Pancreas (tissue), 10 donors: ENCODE measurements around the gene CLUH. TPM values are rescaled to one million over a fixed set of nuclear protein-coding genes. Genes with fewer than 3 reads are reported as not detected.
A peak's percentile ranks its signal among the peaks of the same experiment; 100 is the strongest.

Source experiments
- ATAC-seq, 4 donors: fragments of 200-7000 bp; cut with Tn5 transposase; one replicate each; pipeline versions ENCODE4 v1.8.0 to v1.9.1; 2020; ENCODE audit warnings: mild to moderate bottlenecking in 4 of 4, moderate library complexity in 4 of 4
- DNase-seq, 6 donors: peaks; one replicate each; pipeline ENCODE4 v3.0.0-alpha.2; 2020
- FAIRE-seq: peaks from 2 replicates; lab custom pipeline; 2012; peaks lifted over from hg19 to GRCh38; lab: Jason Lieb, UNC
- H3K27ac ChIP-seq, 4 donors: fragments of 200-600 bp; sonication (generic); 1 replicate in 3 of 4; 2 replicates in 1 of 4; pipeline versions ENCODE4 v1.5.0 to v1.8.0; 2020
- H3K27me3 ChIP-seq, 4 donors: fragments of 200-600 bp; one replicate each; pipeline ENCODE4 v1.8.0; 2021
- H3K36me3 ChIP-seq, 3 donors: fragments of 200-600 bp; sonication (generic) in 1 of 3; one replicate each; pipeline versions ENCODE4 v1.5.0 to v1.8.0; 2020 to 2021
- H3K4me1 ChIP-seq, 3 donors: fragments of 200-600 bp; one replicate each; pipeline ENCODE4 v1.8.0; 2021
- H3K4me3 ChIP-seq, 4 donors: fragments of 200-600 bp; sonication (generic) in 2 of 4; one replicate each; pipeline versions ENCODE4 v1.5.0 to v1.8.0; 2020 to 2021
- H3K9me3 ChIP-seq, 4 donors: fragments of 200-600 bp; one replicate each; pipeline ENCODE4 v1.8.0; 2021
- CTCF ChIP-seq, 4 donors: fragments of 200-600 bp; sonication (generic) in 3 of 4; IDR thresholded peaks; one replicate each; pipeline versions ENCODE4 v1.5.0 to v1.8.0; 2021; ENCODE audit warnings: antibody characterized with exemption in 4 of 4
- WGBS, 2 donors: extraction: QIAGEN DNeasy Blood & Tissue Kit; methylation state at CpG; one replicate each; pipeline ENCODE4 v1.1.7; 2013; 5-methylcytosine and 5-hydroxymethylcytosine counted together
- intact Hi-C, 3 donors: fragments of 100-400 bp; cut with DNase I; formaldehyde crosslinking; loops; one replicate each; pipeline versions ENCODE4 v1.11.1 to v1.14.2; 2022
- polyA plus RNA-seq, 2 donors: library from polyadenylated mRNA; stranded (reverse); fragments of 200-250 nt; gene quantifications; one replicate each; pipeline ENCODE4 v1.2.3, GENCODE V29; 2013
- total RNA-seq, 6 donors: library from RNA; stranded (reverse); fragmentation: NEBNext Ultra II Directional in 4 of 6; extraction: Animal tissue kit (Norgen Biotek cat#: 25700) in 4 of 6; gene quantifications; one replicate each; pipeline versions ENCODE4 v1.2.1 to v1.2.4, GENCODE V29; 2021 to 2023
- donor health status: healthy with polysubstance abuse.
- donor health status: DM: no; HTN: no; CAD: no; lungs with moderate emphysema.
- donor health status: DM: no; HTN: no; CAD: no.
- donor health status: control.
- donor health status: control.
- donor health status: Bipolar disorder and iron deficiency.
- donor health status: DM: yes; HTN: yes; CAD: no.
- donor health status: DM: no; HTN: no; CAD: no.
- donor health status: DM: no; HTN: no; CAD: no.
- donor health status: DM: yes; HTN: yes; CAD: no.

The CLUH gene
- total and polyA plus RNA-seq, 8 donors, result 47.7 to 201 (median 66.1) TPM

DNA sequence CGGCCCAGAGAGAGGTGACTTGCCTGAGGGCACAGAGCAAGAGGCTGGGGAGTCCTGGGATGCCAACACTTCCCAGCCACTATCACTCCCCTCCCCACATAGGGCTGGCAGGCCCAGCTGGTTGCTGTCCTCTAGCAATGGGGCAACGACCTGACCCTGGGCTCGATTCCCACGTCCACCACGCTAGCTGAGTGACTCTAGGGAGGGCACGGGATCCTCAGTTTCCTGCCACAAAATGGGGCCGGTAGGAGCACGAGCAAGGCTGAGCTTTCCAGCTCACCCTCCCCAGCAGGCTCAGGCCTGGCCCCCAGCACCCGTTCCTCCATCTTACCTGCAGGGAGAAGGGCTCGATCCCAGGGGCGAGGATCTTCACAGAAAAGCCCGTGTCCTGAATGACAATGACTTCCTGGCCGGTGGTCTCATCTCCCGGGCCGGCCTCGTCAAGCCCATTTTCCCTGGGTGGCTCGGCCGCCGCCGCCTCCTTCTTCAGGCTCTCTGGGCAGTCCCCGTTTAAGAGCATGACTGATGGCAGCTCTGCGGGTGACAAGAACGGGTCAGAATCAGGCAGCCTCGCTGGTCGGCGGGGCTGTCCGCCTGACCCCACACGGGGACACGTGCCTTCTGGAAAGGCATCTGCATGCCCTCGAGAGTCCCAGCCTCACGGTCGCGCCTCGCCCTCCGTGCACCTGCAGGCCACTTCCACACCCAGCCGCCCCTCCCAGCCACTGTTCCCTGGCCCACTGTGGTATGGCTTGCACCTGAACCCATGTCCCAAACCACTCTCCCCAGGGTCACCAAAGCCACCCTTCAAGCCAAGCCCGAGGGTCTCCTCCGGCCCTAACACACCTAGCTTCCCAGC lies 7.3 kb downstream of the CLUH start:
- peaks cover 17 to 26% (median 17%) of the 10 kb centered on the region in 3 donors for H3K4me1 ChIP-seq
- H3K27ac ChIP-seq, result no peak overlapping the region
- 88 to 91% methylated on average over 37 to 38 of the region's 38 CpGs for WGBS, 2 donors
- no peak for TF ChIP-seq CTCF (IDR thresholded peaks at IDR 0.05)
- H3K36me3 ChIP-seq, result peaks cover 3 to 51% (median 34%) of the 10 kb centered on the region in 3 donors
- H3K27me3 ChIP-seq, result no peaks in the 10 kb centered on the region
- no peaks in the 10 kb centered on the region for H3K9me3 ChIP-seq
- FAIRE-seq (no peak), ATAC-seq (no peak), DNase-seq (peak in 3 of 6 donors; percentile 12 to 79 (median 54))
- intact Hi-C loops, result no loop called here
- no peak overlapping the region for H3K4me3 ChIP-seq

DNA sequence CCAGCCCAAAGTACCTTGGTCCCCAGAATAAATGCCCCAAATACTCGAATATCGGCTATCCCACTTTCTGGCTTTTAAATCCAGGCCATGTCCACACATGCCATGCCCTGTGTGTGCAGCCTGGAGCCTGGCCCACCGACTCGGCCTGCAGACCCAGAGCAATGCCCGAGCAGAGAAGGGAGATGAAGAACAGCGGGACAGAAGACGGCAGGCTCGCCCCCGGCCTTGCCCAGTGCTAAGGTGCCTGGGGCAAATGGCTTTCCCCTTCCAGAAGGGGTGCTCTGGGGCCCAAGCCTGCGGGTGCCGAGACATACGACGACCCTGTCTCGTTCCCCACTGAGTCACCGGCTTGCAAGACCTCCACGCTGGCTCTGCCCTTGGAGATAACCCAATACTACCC lies 8.0 kb downstream of the CLUH start:
- Histone ChIP-seq H3K9me3 (no peaks in the 10 kb centered on the region), H3K4me3 (no peak overlapping the region), H3K4me1 (peaks cover 12 to 19% (median 17%) of the 10 kb centered on the region in 3 donors), H3K27me3 (no peaks in the 10 kb centered on the region), H3K36me3 (peaks cover 3 to 56% (median 34%) of the 10 kb centered on the region in 3 donors), H3K27ac (no peak overlapping the region)
- ATAC-seq, result no peak
- intact Hi-C loops, result no loop called here
- peak in 3 of 6 donors; percentile 13 to 58 (median 53) for DNase-seq
- WGBS, 2 donors, result 90 to 93% methylated on average over 16 of the region's 16 CpGs
- no peak for FAIRE-seq
- no peak for TF ChIP-seq CTCF (IDR thresholded peaks at IDR 0.05)

GRCh38 chr17:2703181-2703580 lies 8.4 kb downstream of the CLUH start:
- FAIRE-seq, result no peak
- Histone ChIP-seq H3K27ac (no peak overlapping the region), H3K36me3 (peaks cover 3 to 60% (median 36%) of the 10 kb centered on the region in 3 donors), H3K4me3 (no peak overlapping the region), H3K27me3 (no peaks in the 10 kb centered on the region), H3K4me1 (peaks cover 8 to 15% (median 13%) of the 10 kb centered on the region in 3 donors), H3K9me3 (no peaks in the 10 kb centered on the region)
- no peak for TF ChIP-seq CTCF (IDR thresholded peaks at IDR 0.05)
- DNase-seq, result peak in 2 of 6 donors; percentile 53 to 55
- WGBS, 2 donors, result 91 to 95% methylated on average over 19 to 20 of the region's 20 CpGs
- intact Hi-C loops, result no loop called here
- ATAC-seq, result no peak

GRCh38 chr17:2701996-2702741 lies 9.4 kb downstream of the CLUH start:
- no peaks in the 10 kb centered on the region for H3K9me3 ChIP-seq
- no peak for TF ChIP-seq CTCF (IDR thresholded peaks at IDR 0.05)
- H3K27ac ChIP-seq, result no peak overlapping the region
- no peak overlapping the region for H3K4me3 ChIP-seq
- H3K27me3 ChIP-seq, result no peaks in the 10 kb centered on the region
- peaks cover 2 to 5% (median 3%) of the 10 kb centered on the region in 3 donors for H3K4me1 ChIP-seq
- FAIRE-seq (no peak), ATAC-seq (no peak), DNase-seq (peak in 3 of 6 donors; percentile 18 to 39 (median 20))
- 89 to 90% methylated on average over 22 of the region's 22 CpGs for WGBS, 2 donors
- H3K36me3 ChIP-seq, result peaks cover 6 to 70% (median 45%) of the 10 kb centered on the region in 3 donors
- intact Hi-C loops, result no loop called here
